Stimulated activated CD4-positive, alpha-beta T cell treated with anti-CD3 and anti-CD28 coated beads, Interleukin-2, amount 100 ng/mL, for 4 hours (primary cell): ENCODE measurements around the gene TRMT11.
"Not testable (repeated sequence)": the region's sequence is repeated elsewhere in the genome, so short reads cannot be mapped to it uniquely, and the experiment has no call there.

ENCODE experiments used
- DNase-seq: peaks from one replicate; pipeline ENCODE4 v3.0.0-alpha.2; 2020; ENCODE audit warnings: low read depth

Gene TRMT11

DNA sequence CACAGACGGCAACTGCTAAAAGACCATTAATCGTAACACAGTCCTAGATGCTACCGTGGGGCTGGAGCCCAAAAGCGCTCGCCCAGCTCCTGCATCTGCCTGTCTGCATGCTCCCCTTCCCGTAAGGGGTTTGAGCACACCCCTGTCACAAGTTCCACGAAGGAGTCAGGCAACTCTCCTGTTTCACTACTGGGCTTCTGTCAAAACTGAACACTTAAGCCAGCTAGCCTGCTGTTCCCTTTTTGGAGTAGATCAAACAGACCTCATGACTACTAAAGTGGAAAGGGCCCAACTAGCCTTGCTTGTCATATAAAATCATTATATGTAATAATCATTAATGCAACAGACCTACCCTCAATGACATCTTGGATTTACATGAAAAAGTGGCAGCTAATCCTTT is 61.3 kb downstream of the TRMT11 start:
- no peak for DNase-seq

DNA sequence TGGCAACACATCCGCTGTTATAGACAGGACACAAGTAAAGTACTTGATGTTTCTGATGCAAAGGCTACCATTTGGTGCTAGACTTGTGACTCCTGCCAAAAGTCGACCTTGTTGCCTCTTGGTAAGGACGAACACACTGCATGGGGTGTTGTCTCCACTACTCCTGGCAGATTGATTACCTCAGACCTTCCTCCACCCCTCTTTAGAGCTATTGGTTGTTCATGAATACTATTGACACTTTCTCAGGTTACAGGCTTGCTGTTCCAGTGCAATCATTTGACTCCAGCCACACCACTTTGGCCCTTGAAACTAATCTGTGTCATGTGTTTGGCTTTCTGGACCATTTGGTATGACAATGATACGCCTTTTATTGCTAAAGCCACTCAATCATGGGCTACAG is 62.3 kb downstream of the TRMT11 start:
- no peak for DNase-seq

DNA sequence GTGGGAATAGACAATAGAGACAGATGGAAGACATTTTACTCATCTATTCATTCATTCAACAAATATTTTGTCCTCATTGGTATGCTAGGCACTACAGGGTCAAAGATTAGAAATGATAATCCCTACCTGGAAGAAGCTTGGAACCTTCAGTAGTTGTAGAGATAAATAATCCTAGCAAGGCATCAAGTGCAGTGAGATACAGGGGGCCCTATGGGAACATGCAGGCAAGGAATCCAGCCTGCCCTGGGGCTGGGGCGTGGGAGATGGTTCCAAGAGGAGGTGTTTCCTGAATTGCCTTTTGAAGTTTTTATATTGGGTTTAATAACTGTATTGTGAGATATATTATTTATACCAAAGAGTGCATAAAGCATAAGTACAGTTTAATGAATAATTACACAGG is 64.5 kb downstream of the TRMT11 start:
- DNase-seq, result no peak

DNA sequence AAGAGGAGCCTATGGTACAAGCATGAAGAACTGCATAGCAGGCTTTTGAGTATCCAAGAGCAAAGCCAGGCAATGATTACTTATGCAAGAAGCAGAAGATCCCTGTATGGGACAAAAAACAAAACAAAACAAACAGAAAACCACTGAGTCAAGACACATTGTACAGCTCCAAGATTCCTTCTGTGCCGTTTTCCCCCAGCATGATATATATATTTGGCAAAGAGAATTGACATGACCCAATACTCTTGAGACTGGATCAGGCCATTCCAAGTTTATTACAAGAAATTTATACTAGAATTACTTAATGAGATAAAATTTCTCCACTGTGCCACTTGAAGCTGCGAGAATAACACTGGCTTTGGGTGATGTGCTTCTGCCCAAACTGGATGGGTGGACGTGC is 65.5 kb downstream of the TRMT11 start:
- DNase-seq, result no peak

DNA sequence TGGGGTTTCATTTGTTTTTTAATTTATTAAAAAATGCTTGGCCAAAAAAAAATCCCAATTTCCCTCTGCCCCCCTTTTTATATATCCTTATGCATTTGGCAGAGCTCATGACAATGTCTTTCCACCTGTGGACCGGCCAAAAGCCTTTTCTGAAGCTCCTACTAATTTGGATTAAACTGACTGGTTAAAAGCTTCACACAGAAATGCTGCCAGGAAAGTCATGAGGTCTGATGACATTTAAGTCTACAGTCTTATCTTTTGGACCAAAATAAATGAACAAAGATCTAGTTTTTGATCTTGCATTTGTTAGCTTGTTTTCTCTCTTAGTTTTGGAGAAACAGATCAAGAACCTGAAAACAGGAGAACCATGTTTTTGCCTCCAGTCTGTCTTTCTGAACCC is 66.1 kb downstream of the TRMT11 start:
- DNase-seq, result no peak

DNA sequence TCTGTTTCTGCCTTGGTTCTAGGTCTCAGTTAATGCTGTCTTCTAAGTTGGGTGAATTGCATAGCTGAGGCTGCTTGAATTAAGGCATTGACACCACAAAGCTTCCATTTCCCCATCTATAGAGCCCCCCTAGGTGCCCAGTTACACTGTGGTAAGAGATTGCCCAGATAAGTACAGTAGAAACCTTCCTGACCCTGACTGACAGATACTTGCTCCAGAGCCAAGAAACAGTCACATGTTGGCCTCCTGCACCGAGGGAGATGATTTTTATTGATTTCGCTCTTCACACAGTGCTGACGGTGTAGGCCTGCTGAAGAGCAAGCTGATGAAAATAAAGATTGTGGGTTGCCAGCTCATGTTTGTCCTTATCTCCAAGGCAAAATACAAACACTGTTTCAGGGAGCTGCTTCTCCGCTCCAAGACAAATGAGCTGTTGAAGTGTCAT is 67.9 kb downstream of the TRMT11 start:
- DNase-seq, result no peak

DNA sequence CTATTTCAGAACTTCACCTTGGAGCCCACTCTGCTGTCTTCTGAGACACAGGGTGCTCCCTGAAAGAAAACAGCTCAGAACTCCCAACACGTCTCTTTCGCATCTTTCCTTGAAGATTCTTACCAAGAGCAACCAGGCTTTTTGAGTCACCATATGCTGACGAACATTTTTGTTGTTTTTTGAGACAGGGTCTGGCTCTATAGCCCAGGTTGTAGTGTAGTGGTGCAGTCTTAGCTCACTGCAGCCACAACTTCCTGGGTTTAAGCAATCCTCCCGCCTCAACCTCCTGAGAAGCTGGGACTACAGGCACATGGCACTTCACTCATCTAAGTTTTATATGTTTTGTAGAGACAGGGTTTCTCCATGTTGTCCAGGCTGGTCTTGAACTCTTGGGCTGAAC is 68.5 kb downstream of the TRMT11 start:
- DNase-seq, result no peak

DNA sequence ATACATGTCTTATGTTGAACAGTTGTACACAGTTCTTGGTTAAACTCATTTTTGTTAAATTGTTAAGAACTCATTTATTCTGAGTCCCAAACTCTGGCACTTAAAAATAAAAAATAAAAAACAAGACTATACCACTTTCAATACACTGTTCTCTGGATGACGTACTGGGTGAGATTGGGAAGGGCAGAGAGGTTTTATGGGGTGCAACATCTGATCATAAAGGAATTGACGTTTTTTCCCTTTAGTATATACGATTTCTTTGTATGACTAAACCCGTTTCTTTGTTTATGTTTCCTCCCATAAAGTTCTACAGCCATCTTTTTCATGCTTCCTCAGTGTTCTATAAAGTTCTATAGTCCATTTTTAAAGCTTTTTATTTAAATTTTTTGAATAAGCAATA is 69.1 kb downstream of the TRMT11 start:
- no peak for DNase-seq

DNA sequence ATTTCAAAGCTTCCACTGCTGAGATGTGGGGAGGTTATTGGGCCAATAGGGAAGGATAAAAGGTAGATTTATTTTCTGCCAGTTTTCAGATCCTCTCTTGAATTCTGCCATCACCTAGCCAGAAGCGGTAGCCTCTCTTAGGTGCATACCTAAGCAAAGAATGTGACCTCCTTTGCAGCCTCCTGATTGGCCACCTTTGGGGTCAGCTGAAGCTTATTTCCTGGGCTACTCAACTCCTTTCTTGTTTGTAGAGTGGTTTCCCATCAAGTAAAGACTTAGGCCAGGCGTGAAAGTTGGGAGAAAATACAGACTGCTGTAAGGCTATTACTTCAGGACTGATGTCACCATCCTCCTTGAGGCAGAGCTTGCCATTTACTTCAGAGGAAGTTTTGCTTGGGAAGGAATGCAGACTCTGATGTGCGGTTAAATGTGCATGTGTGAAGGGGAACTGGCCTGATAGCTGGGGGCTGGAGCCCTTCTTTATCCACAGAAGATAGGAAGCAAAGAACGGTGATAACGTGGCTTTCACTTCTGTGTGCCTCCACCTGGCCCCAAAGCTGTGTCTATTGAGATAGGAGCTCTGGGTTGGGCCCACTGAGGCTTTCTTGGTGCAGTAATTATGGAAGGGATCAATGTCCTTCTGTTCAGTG is 70.1 kb downstream of the TRMT11 start:
- DNase-seq, result no peak

DNA sequence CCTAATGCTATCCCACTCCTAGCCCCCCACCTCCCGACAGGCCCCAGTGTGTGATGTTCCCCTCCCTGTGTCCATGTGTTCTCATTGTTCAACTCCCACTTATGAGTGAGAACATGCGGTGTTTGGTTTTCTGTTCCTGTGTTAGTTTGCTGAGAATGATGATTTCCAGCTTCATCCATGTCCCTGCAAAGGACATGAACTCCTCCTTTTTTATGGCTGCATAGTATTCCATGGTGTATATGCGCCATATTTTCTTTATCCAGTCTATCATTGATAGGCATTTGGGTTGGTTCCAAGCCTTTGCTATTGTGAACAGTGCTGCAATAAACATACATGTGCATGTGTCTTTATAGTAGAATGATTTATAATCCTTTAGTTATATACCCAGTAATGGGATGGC is 71.7 kb downstream of the TRMT11 start:
- not testable (repeated sequence) for DNase-seq

DNA sequence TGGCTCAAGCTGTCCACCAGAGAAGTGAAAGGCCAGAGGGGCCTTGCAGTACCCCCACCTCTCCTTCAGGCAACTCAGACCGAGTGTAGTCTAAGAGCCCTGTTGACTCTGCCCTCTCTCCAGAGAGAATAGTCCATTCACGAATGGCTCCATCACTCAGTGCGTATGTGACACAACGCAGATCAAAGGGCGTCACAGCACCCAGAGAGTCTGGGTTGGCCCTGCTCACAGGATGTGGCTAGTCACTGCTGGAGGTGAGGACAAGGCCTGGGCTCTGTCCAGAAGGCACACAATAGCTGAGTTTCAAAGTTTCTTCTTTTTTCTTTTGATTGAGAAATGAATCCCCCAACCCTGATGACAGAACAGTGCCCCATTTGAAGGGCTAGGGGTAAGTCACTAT is 74.1 kb downstream of the TRMT11 start:
- DNase-seq, result no peak

DNA sequence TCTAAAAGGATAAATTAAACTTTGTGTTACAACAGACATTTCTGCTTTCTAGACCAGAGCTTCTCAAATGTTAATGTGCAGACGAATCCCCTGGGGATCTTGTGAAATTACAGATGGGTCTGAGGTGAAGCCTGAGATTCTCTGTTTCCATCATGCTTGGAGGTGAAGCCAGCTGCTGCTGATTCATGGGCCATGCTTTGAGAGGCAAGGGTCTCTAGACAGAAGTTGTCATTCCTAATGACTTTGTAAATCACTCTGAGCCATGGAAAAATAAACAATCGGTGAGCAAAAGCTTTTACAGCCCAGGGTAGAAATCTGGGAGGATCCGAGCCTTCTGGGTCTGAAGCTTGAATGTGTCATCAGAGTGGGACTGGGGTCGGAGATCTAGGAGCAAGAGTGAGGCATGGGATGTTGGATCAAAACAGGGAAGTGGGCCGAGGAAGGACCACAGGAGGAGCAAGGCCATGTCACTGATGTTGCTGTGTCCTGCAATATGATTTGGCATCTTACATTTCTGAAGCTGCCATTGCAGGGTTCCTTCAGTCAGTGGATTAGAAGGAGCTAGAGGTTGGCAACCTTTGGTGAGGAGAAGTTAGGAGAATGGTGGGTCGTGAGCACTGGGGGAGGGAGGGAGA is 77.3 kb downstream of the TRMT11 start:
- no peak for DNase-seq

DNA sequence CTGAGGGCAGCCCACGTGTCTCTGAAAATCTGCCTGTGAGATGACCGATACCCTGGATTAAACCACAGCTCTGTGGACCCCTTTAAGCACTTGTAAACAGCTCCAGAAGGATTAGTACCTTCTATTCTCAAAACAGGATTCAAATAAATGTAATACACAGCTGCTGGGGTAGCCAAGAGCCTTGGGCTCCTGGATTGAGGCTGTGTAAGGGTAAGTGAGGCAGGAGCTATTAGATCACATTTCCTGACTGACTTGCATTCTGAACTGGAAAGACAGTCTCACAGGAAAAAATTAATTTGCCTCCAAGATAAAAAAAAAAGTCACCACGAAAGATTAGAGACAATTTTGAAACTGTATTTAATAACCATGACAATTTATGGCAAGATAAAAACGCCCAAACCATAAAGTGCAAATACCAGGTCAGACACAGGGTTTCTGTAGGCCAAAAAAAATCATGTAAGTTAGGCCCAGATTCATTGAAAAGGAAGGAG is 78.0 kb downstream of the TRMT11 start:
- DNase-seq, result no peak

DNA sequence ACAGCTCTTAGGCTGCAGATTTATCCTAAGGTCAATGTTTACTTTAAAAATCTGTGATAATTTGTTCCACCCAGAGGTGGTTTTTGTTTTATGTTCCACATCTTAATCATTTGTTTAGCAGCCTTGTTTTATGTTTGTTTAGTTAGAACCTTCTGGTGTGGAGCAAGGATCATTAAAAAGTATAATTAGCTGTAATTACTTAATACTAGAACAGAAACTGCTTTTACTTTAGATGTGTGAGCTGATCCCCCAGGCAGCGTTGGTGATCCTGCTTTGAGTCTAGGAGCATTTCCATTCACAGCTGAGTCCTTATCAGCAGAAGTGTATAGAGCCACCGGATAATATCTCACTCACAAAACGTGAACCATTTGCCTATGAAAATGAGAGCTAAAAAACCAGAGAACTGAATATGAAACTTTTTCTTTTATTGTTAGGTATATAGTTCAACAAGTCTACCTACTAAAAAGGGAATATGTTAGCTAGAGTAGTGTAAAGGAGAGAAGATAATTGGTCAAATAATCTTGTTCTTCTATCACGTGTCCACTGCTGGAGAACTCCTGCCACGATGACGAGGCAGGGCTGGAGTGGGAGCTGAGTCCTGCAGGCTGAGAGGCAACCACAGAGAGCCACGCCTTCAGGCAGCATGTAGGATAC is 78.5 kb downstream of the TRMT11 start:
- DNase-seq, result no peak

DNA sequence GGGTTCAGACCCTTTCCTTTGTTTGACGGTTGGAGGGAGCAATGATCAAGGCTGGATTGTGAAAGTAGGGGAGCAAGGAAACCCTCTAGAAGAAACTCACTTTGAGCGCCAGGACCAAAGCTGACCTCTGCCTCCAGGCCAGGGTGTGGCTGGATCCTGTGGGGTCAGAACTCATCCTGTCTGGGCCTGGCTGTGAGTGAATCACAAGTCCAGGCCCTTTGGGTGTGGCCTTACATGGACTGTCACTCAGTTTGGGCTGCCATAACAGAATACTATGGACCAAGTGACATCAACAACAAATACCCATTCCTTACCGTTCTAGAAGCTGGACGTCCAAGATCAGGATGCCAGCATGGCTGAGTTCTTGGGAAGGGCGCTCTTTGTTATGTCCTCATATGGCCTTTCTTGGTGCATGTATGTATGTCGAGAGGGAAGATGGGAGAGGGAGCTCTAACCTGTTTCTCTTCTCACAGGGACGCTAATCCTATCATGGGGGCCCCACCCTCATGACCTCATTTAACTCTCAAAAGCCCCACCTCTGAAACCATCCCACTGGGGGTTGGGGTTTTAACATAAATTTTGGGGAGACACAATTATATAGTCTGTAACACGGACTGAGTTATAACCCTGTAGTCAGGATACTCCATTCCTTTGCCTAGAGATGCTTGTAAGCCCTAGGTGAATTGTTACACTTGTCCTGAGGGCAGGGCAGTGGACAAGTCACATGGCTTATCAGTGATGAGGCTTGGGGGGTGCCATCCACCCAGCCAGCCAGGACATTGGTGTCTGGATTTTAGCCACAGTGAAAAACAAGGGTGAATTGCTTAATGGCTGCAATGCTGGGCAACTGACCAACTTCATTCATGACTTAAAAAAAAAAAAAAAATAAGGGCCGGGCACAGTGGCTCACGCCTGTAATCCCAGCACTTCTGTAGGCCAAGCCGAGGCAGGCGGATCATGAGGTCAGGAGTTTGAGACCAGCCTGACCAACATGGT is 80.0 kb downstream of the TRMT11 start:
- DNase-seq, result no peak

DNA sequence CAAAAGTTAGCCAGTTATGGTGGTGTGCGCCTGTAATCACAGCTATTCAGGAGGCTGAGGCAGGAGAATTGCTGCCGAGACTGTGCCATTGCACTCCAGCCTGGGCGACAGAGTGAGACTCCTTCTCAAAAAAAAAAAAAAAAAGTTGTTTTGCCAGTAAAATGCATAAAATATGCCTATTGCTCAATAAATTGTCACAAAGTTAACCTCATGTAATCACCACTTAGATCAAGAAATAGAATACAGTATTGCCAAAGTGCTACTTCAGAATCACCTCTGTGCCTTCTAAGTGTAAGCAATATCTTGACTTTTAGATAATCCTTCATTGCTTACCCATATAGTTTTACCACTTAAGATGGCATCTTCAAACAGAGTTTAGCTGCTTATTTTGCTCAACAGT is 80.7 kb downstream of the TRMT11 start:
- no peak for DNase-seq

DNA sequence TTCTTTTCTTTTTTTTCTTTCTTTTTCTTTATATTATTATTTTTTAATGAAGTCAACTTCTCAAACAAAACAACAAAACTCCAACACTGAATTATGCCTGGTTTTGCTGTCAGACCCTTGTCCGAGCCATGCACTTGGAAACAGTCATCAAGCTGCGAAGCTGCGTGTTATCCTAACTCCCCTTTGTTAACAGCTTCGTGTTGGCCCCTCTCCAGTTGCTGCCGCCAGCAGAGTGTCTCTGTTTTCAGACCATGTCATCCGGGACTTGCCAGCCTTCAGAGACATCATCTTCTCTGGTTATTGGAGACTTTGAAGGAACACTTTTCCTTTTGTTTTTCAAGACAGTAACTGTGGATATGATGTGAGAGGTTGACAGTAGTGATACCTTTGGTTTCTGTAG is 83.1 kb downstream of the TRMT11 start:
- DNase-seq, result no peak

DNA sequence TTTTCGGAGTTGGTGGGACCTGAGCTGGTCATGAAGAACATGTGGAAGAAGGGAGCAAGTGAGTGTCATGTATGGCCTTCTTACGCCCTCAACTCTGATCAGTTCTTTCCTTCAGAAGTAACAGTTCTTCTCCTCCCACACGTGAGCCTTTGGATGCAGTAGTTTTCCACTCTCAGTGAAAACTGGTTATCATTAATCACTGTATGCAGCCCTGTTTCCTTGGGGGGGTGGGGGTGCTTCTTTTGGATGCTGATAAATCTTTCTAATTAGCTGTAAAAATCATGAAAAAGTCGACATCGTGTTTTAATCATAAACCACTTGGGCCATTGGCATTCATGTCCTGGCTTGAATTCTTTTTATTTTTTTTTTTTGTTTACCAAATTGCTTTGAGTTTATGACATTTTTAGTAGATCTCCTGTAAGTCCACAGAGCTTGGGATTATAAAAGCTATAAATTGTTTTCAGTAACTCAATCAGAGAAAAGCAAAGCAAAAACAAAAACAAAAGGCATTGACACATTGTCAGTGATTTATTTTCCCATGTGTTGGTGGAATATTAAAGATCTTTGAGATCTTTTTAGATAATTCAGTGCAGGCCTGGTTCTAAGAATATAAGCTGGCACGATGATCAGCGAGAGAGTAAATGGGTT is 84.8 kb downstream of the TRMT11 start:
- no peak for DNase-seq

DNA sequence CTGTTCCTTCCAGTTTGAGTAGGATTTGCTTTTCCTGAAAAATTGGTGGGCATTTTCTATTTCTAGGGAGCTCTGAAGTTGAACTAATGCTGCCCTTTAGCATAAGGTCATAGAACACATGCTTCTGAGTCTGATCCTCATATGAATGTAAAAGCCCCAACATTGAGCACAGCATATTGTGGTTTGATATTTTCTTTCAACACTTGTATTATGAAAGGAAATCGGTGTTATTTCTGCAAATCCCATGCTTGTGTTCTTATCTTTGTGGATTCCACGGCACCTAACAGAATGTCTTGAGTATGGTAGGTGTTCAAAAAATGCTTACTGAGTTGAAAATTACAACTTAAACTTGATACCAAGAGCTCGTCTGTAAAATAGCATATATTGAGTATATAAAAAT is 85.8 kb downstream of the TRMT11 start:
- DNase-seq, result no peak

DNA sequence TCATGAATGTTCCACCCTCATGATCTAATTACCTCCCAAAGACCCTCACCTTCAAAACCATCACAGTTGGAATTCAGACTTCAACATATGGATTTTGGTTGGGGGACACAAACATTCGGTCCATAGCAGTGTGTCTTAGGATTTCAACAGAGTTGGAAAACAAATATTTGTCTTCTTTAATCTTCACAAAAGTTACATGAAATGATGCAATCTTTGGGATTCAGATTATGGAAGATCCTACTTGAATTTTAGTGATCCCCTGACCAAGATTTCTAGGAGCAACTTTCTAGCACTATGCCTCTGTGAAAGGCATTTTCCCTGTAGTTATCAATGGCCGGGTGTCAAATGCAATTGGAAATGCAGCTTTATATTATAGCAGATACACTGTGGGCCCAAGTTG is 86.5 kb downstream of the TRMT11 start:
- DNase-seq, result no peak

DNA sequence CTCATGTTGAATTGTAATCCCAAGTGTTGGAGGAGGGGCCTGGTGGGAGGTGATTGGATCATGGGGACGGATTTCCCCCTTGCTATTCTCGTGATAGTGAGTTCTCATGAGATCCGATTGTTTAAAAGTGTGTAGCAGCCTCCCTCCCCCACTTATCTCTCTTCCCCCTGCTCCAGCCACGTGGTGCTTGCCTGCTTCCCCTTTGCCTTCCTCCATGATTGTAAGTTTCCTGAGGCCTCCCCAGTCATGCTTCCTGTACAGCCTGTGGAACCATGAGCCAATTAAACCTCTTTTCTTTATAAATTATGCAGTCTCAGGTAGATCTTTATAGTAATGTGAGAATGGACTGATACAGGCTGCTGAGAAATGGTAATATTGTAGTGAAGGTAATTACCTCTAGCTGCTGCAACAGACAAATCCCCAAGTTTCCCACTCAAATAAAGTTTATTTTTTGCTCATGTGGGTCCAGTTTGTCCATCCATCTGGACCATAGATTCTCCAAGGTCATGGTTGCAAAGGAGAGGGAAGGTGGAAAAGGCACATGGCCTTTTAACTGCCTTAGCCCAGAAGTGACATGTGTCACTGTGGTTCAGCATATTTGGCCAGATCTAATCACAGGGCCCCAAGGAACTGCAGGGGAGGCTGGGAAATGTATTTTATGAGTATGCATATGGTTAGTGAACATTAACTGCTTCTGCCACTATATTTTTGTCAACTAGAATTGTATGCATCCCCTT is 89.2 kb downstream of the TRMT11 start:
- DNase-seq, result no peak
